Medulla oblongata (tissue), 1 donor: ENCODE results near the gene NLRC5.

ENCODE experiments used
- DNase-seq: peaks from one replicate; pipeline ENCODE4 v3.0.0-alpha.2; 2015; ENCODE audit errors: extremely low spot score

NLRC5 gene

DNA sequence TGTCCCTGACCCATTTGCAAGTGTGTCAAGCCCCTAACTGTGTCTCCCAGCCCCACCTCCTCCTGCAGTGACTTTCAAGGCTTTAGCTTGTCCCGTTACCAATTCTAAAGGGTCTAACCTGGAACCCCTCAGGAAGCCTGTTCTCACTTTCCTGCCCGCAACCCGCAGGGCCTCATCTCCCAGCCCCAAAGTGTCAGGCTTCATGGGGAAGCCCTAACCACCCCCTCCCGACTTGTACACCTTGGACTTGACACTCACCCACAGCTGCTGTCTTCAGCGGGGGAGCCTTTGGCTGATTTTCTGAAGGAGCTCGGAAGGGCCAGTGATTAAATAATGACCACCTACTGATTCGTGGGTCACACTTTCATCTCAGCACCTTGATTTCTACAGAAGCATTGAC is 33.1 kb downstream of the NLRC5 start:
- no peak for DNase-seq

DNA sequence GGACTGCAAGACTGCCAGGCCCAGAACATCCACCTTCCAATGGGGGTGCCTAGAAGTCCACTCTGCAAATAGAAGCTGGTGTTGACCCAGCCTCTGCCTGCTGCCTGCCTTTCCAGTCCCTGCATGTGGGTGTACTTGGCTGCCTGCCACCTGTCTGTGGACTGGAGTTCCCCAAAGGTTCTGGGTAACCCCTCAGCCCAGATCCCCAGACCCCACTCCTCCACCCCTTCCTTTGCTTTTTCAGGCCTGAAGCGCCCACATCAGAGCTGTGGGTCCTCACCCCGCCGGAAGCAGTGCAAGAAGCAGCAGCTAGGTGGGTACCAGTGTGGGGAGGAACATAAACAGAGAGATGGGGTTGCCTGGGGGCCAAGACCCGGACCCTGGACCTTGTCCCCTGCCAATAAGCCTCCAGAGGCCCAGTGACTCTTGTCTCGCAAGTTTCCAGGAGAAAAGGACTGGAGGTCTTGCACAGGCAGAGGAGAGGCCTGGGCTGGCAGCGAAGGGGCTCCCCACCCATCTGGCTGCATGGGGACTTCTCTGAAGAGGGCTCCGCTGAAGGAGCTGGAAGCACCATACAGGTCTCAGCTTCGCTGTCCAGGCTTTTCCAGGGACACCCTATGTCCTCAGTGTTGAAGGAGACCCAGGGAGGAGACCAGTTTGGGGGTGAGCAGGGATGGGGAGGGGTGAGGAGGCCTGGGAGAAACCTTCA is 34.3 kb downstream of the NLRC5 start:
- no peak for DNase-seq

DNA sequence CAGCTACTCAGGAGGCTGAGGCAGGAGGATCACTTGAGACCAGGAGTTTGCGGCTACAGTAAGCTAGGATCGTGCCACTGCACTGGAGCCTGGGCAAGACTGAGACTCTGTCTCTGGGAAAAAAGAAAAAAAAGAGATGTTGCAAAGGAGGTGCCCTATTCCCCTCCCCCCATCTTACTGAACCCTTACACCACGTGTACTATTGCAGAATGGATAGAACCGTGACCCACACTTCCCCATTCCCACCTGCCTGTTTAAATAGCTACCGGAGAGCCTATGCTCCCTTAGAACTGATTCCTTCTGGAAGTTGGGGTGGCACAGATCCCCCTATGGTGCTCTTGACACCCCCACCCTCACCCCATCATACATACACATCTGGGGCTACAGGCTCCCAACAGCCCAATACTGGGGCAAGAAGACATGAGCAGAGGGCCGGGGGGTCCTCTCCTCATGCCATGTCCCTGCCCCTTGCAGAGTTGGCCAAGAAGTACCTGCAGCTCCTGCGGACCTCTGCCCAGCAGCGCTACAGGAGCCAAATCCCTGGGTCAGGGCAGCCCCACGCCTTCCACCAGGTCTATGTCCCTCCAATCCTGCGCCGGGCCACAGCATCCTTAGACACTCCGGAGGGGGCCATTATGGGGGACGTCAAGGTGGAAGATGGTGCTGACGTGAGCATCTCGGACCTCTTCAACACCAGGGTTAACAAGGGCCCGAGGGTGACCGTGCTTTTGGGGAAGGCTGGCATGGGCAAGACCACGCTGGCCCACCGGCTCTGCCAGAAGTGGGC is 35.7 kb downstream of the NLRC5 start:
- no peak for DNase-seq

DNA sequence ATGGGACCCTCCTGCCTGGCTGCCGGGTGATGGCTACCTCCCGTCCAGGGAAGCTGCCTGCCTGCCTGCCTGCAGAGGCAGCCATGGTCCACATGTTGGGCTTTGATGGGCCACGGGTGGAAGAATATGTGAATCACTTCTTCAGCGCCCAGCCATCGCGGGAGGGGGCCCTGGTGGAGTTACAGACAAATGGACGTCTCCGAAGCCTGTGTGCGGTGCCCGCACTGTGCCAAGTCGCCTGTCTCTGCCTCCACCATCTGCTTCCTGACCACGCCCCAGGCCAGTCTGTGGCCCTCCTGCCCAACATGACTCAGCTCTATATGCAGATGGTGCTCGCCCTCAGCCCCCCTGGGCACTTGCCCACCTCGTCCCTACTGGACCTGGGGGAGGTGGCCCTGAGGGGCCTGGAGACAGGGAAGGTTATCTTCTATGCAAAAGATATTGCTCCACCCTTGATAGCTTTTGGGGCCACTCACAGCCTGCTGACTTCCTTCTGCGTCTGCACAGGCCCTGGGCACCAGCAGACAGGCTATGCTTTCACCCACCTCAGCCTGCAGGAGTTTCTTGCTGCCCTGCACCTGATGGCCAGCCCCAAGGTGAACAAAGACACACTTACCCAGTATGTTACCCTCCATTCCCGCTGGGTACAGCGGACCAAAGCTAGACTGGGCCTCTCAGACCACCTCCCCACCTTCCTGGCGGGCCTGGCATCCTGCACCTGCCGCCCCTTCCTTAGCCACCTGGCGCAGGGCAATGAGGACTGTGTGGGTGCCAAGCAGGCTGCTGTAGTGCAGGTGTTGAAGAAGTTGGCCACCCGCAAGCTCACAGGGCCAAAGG is 36.8 kb downstream of the NLRC5 start:
- no peak for DNase-seq

DNA sequence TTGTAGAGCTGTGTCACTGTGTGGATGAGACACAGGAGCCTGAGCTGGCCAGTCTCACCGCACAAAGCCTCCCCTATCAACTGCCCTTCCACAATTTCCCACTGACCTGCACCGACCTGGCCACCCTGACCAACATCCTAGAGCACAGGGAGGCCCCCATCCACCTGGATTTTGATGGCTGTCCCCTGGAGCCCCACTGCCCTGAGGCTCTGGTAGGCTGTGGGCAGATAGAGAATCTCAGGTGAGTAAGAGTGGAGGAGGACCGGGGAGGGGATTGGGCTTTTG is 37.4 kb downstream of the NLRC5 start:
- DNase-seq, result no peak

DNA sequence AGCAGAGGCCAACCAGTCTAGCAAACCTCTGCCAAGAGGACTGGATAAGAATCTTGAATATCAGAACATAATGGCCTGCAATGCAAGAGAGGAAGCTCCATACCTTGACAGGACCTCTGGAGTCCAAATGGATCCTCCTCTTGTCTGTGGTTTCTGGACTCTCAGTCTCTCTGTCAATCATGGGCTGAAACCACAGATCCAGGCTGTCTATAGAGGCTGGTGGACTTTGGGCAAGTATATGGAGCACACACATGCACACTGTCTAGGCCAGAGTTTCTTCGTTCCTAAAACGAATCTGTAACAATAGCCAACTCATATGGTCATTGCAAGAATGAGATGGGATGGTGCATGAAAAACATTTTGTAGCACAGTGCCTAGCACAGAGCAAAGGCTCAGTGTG is 37.7 kb downstream of the NLRC5 start:
- no peak for DNase-seq

DNA sequence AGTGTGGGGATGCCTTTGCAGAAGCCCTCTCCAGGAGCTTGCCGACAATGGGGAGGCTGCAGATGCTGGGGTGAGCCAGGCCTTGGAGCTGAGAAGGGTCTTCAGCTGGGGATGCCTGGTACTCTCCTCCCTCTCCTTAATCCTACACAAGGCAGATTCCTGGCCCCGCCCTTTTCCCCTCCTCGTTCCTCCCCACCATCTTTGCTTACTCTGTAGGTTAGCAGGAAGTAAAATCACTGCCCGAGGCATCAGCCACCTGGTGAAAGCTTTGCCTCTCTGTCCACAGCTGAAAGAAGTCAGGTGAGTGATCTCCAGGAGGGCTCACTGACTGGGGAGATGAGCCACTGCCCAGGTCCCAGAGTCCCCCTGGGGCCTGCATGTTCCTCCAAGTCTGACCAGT is 38.7 kb downstream of the NLRC5 start:
- DNase-seq, result no peak

DNA sequence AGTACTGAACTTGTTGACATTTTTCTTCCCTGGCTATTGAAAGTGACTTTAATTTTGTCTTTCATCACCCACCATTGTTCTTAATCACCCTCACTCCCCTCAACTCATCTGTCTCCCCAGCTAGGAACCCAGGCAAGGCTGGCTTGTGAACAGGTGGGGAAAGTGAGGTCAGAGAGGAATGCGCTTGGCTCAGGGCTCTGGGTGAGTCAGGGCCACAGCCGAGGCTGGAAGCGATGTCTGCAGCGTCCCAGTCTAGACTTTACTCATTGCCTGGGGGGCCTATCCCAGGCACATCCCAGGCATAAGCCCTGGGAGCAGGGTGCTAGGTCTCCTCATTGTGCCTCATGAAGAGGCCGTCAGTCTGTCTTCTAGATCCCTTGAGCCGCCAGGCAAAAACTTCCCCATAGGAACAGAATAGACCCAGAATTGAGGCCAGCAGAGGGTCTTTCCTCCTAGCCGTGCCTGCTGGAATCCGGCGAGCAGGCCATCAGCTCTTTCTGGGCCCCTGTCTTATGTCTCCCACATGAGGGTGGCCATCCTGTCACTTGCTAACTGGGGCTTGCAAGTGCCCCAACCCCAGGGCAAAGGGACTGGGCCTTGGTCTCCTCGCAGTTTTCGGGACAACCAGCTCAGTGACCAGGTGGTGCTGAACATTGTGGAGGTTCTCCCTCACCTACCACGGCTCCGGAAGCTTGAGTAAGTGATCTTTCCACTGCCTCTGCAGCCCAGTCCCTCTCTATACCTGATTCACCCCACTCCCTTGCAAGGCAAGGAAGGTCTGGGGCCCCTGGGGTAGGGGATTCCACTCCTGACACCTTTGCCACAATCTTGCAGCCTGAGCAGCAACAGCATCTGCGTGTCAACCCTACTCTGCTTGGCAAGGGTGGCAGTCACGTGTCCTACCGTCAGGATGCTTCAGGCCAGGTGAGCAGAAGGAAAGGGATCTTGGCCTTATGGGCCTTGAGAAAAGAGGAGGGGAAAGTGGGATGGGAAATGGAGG is 40.1 kb downstream of the NLRC5 start:
- no peak for DNase-seq

DNA sequence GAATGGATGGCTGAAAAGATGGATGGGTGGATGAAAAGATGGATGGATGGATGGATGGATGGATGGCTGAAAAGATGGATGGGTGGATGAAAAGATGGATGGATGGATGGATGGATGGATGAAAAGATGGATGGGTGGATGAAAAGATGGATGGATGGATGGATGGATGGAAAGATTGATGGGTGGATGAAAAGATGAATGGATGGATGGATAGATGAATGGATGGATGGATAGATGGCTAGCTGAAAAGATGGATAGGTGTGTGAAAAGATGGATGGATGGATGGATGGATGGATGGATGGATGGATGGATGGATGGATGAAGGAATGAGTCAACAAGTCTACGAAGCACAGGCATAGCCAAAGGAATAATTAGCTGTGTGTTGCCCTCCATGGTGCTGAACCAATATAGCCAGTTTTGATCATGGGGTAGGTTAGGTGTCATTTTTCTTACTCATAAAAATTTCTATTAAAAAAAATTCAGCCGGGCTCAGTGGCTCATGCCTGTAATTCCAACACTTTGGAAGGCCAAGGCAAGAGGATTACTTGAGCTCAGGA is 41.1 kb downstream of the NLRC5 start:
- DNase-seq, result no peak

DNA sequence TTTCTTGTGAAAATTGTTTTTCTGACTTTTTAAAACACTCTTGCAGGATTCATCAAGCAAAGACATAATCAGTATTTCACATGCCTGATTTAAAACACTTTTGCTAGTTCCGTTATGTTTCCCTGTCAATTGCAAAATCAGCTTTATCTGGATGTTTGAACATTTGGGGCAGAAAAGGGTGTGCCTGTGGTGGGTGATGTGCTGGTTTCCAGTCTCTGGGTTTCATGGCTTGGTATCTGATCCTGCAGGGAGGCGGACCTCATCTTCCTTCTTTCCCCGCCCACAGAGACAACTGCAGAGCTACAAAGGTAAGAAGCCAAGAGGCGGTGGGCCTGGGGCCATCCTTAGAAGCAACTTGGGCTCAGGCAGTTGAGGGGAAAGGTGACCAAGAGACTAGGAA is 41.8 kb downstream of the NLRC5 start:
- no peak for DNase-seq

DNA sequence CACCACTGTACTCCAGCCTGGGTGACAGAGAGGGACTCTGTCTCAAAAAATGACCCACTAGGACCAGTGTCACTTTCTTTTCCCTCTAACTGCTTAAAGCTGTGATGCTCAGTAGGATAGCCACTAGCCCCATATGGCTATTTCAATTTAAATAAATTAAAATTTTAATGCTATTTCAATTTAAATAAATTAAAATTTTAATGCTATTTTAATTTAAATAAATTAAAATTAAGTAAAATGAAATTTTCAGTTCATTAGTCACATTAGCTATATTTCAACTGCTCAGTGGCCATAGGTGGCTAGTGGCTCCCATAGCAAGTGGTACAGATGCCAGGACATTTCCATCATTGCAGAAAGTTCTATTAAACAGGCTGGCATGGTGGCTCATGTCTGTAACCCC is 43.0 kb downstream of the NLRC5 start:
- no peak for DNase-seq

DNA sequence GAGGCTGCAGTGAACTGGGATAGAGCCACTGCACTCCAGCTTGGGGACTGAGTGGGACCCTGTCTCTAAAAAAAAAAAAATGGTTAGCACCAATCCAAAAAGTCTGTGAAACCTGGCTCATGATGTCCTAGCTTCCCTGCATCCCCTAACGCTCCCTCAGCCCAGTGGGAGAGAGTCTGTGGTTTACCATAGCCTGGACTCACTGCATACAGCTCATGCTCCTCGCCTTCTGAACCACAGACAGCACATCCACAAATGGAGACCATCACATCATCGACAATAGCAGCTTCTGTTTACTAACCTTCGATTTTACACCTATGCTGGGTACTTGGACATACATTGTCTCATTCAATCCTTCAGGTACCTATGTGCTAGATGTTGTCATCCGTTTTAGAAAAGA is 43.6 kb downstream of the NLRC5 start:
- no peak for DNase-seq

DNA sequence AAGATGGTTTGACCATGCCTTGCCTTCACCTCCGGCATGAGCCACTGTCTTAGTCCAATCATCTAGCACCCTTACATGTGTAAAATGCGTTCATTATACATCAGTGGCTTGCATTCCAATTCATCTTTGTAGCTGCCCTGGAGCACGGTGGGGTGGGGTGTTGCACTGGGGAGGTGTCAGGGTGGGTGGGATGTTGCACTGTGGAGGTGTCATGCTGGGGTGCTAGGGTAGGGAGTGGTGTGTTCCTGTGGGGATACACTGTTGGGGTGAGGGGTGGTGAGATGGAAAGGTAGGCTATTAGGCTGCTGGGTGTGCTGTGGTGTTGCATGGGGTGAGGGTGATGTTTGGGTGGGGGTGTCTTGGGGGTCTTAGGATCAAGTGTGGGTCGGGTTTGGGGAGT is 47.0 kb downstream of the NLRC5 start:
- DNase-seq, result no peak

DNA sequence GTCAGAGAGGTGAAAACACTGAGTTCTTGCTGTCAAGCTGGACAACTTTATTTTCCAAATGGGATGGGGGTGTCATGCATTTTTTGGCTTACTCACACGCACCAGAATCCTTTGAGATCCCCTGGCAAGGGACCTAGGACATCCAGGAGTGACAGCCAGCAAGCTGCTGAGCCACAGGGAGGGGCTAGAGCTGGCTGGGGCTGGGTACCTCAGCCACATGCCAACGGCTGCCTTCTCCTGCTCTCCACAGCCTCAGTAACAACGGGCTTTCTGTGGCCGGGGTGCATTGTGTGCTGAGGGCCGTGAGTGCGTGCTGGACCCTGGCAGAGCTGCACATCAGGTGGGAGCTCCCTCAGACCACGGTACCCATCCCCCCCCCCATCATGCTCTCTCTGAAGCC is 47.6 kb downstream of the NLRC5 start:
- DNase-seq, result peak; percentile 8

DNA sequence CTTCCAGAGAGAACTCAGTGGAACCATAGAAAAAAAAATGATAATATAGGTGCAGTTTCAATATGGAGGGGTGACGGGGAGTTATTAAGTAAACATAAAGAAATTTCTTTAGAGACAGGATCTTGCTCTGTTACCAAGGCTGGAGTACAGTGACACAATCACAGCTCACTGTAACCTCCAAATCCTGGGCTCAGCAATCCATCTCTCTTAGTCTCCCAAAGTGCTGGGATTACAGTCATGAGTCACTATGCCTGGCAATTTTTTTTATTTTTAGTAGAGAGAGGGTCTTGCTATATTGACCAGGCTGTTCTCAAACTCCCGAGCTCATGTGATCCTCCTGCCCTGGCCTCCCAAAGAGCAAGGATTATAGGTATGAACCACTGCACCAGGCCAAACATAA is 48.8 kb downstream of the NLRC5 start:
- no peak for DNase-seq

DNA sequence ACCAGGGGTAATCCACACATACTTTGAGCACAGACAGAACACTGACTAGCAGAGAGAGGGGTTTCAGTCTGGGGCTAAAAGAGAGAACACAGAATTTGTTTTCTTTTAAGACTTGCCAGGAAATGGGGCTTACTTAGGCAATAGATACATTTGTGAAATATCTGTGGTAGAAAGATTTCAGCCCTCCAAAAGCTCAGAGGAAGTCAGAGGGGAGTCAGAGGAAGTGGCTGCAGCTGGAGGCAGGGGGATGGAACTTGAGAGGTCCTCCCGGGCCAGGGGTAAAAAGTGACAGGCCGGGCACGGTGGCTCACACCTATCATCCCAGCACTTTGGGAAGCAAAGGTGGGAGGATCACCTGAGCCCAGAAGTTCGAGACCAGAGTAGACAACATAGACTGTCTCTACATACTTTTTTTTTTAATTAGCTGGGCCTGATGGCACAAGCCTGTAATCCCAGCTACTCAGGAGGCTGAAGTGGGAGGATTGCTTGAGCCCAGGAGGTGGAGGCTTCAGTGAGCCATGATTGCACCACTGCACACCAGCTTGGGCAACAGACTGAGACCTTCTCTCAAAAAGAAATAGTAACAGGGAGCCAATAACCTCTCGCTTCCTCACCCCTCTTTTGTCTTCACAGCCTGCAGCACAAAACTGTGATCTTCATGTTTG is 49.9 kb downstream of the NLRC5 start:
- peak; percentile 6 for DNase-seq

DNA sequence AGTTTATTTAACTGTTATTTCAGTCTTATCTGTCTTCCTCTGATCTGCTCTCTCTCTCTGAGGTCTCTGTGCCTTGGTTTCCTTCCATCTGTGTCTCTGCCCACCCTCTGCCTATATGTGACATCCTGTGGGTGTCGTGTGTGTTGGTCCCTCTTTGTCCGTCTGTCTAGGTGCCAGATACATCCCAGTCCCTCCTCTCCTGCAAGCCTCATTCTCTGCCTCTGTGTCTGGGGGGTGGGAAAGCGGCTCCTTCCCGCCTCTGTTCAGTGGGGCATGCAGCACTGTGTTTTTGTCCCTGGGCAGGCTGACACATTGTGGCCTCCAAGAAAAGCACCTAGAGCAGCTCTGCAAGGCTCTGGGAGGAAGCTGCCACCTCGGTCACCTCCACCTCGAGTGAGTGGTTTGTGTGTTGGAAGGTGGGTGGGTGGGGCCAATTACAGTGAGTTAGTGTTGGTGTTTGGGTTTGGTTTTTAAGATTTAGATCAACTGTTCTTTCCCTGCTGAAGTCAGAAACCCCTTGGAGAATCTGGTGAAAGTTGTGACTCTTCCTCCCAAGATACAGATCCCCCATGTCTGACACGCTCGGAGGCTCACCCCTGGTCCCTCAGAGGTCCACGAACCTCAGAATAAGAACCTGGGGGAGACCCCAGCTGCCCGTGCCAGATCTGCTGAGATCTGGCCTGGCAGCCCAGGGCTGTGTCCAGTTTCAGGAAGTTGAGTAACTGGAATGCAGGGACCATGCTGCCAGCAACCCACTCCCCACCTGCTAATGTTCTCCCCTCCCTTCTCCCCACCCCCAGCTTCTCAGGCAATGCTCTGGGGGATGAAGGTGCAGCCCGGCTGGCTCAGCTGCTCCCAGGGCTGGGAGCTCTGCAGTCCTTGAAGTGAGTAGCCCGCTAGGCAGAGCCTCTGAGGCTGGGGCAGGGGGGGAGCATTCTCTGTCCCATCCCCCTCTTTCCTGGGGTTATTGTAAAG is 52.1 kb downstream of the NLRC5 start:
- no peak for DNase-seq

DNA sequence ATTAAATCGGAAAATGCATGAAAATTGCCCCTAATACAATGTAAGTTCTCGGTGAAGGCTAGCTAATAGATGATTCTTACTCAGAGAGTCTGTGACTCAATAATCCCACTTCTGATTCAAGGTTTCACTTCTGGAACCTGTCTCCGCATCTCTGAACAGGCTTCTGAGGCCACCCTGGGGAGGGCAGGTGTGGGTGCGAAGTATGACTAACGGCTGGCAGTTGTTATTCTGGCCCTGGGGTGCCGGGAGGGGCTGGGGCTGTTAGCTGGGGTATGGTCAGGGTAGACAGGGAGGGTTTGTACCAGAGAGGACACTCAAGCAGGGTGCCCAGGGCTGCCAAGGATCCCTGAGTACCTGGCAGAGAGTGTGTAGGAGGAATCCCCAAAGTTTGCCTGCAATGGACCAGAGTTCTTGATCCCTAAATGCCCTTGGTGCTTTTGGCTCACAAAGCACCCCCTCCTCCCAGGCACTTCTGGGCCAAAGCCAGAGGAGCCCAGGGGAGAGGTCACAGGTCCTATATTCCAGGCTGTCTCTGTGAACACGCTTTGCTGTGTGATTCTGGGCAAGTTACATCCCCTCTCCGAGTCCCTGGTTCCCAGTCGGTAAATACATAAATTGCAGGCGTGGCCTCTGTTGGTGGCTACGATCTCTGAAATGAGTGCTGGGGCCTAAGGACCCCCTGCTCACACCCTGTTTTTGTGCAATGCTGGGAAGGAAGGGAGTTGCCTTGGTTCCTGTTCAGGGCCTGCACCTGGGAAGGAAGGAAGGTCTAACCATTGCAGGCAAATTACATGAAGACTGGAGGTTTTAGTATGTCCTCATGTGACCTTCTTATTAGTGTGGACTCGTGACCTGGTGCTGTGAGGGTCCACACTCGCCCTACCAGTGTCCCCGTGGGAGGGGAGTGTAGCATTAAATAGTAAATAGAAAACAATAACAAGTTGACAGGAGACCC is 53.1 kb downstream of the NLRC5 start:
- no peak for DNase-seq
